Tibial artery (tissue), 4 donors: Measurements from ENCODE around the gene AQP2.

Experiments
- DNase-seq, 2 donors: peaks; one replicate each; pipeline ENCODE4 v3.0.0-alpha.2; 2019
- H3K27ac ChIP-seq, 2 donors: fragments of 200-600 bp; sonication (generic) in 1 of 2; 1 replicate in 1 of 2; 2 replicates in 1 of 2; pipeline ENCODE4 v1.5.1; 2018 to 2019; ENCODE audit warnings: mild to moderate bottlenecking in 1 of 2
- H3K27me3 ChIP-seq, 2 donors: fragments of 200-600 bp; sonication (generic) in 1 of 2; one replicate each; pipeline versions ENCODE4 v1.5.1 to v1.6.0; 2016 to 2019
- H3K36me3 ChIP-seq, 3 donors: fragments of 200-600 bp; sonication (generic) in 2 of 3; one replicate each; pipeline ENCODE4 v1.5.1; 2016 to 2019; ENCODE audit warnings: mild to moderate bottlenecking in 2 of 3
- H3K4me1 ChIP-seq, 4 donors: fragments of 200-600 bp; sonication (generic) in 2 of 4; 1 replicate in 3 of 4; 2 replicates in 1 of 4; pipeline ENCODE4 v1.5.1; 2016 to 2019
- H3K4me3 ChIP-seq, 2 donors: fragments of 200-600 bp; sonication (generic) in 1 of 2; 1 replicate in 1 of 2; 2 replicates in 1 of 2; pipeline ENCODE4 v1.5.1; 2018 to 2019; ENCODE audit warnings: mild to moderate bottlenecking in 2 of 2
- H3K9me3 ChIP-seq, 3 donors: fragments of 200-600 bp; sonication (generic) in 1 of 3; one replicate each; pipeline ENCODE4 v1.5.1; 2016 to 2019
- intact Hi-C: fragments of 100-400 bp; cut with DNase I; formaldehyde crosslinking; loops from one replicate; pipeline ENCODE4 v1.15.0; 2023; ENCODE audit warnings: low total_unique reads
- TF ChIP-seq, protein P1 (sequence below), 2 experiments: fragments of 200-600 bp in 1 of 2; fragments of 450-650 bp in 1 of 2; IDR thresholded peaks; one replicate each; pipeline ENCODE4 v1.5.1; 2017 to 2019; ENCODE audit warnings: antibody characterized with exemption in 2 of 2, mild to moderate bottlenecking in 1 of 2, moderate library complexity in 1 of 2

AQP2 gene

DNA sequence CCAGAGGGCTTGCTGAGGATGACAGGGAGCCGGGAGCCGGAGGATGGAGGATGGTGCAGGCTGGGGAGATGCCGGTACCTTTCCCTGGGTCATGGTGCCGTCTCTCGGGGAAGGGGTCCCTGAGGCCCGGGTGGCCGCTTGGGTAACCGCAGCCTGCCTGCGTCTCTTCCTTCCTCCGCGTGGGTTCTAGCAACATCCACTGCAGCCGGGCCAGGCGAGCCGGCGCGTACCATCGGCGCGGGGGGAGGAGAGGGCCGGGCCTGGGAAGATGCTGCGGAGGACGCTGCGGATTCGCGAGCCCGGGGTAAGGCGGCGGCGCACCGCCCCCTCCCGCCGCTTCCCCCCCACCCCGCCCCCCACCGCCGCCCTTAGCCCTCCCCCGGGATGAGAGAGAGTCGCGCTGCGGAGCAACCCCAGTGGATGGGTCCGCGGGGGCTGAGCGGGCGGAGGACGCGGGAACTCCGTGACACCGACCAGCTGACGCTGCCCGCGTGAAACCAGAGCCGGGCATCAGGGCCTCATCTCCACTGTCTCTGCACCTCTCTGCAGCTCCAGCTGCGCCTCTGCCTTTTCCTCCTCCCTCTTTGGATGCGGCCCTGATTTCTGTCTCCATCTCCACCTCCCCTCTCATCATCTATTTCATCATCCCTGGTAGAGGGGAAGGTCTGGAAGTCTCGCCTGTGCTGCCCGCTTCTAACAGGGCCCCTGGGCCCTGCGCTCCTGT lies 46.7 kb upstream of the AQP2 start, which contains the start of gene FAIM2:
Gene FAIM2, minus strand, starts transcription at position 201 of the 724 bp plus-strand sequence. Its CDS starts 108 bp downstream, at position 93.
- Histone ChIP-seq H3K4me1 (peaks cover 0 to 13% (median 5%) of the 10 kb centered on the region in 4 donors), H3K9me3 (no peaks in the 10 kb centered on the region), H3K36me3 (no peaks in the 10 kb centered on the region), H3K27ac (peak within 1 kb of the TSS in 1 of 2 donors; percentile 10), H3K27me3 (peaks cover 0 to 16% of the 10 kb centered on the region in 2 donors), H3K4me3 (peak within 1 kb of the TSS; percentile 38 to 56)
- intact Hi-C loops: no loop called here
- DNase-seq: peak; percentile 56 to 73
- TF ChIP-seq, protein P1, sequence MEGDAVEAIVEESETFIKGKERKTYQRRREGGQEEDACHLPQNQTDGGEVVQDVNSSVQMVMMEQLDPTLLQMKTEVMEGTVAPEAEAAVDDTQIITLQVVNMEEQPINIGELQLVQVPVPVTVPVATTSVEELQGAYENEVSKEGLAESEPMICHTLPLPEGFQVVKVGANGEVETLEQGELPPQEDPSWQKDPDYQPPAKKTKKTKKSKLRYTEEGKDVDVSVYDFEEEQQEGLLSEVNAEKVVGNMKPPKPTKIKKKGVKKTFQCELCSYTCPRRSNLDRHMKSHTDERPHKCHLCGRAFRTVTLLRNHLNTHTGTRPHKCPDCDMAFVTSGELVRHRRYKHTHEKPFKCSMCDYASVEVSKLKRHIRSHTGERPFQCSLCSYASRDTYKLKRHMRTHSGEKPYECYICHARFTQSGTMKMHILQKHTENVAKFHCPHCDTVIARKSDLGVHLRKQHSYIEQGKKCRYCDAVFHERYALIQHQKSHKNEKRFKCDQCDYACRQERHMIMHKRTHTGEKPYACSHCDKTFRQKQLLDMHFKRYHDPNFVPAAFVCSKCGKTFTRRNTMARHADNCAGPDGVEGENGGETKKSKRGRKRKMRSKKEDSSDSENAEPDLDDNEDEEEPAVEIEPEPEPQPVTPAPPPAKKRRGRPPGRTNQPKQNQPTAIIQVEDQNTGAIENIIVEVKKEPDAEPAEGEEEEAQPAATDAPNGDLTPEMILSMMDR (IDR thresholded peaks at IDR 0.05): no peak

DNA sequence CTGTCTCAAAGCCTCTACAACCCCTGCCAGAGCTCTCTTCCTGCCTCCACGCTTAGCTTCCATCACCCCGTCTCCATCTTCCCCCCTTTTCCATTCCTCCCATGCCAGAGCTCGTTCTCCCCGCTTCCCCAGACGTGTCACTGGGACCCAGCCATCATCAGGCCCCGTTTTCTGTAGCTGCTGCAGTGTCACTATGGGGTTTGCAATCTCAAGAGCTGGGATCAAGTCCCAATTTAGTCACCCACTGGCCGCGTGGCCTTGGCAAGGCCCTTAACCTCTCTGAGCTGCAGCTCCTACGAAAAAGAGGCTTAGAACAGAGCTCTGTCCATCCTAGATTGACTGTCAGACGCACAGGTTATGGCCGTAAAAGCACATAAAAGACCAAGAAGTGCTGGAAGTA lies 45.9 kb upstream of the AQP2 start:
- no peak for DNase-seq
- Histone ChIP-seq H3K36me3 (no peaks in the 10 kb centered on the region), H3K9me3 (no peaks in the 10 kb centered on the region), H3K27ac (no peak overlapping the region), H3K27me3 (peaks cover 0 to 16% of the 10 kb centered on the region in 2 donors), H3K4me1 (peaks cover 0 to 13% (median 5%) of the 10 kb centered on the region in 4 donors), H3K4me3 (no peak overlapping the region)
- TF ChIP-seq, protein P1 (IDR thresholded peaks at IDR 0.05): no peak
- intact Hi-C loops: no loop called here

DNA sequence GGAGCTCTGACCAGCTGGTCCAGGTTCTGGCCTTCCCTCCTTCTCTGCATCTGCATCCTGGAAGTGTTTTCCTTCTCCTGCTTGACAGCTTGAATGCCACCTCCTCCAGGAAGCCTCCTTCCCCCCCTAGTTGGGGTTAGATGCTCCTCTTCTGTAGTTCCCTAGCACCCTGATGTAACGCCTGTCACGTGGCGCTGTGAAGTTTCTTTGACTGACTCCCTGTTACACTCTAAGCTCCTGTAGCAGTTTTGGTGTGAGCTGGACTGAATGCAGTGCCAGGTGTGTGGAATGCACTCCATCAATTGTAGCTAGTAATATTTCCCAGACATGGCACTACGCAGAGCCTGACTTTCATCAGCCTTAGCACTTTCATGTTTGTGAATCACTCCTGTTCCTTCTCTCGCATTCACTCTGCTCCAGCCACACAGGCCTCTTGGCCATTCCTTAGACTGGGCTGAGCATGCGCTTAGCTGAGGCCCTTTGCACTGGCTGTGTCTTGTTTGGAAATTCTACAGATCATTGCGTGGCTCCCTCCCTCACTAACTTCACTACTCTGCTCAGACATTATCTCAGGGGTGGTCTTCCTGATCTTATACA lies 44.7 kb upstream of the AQP2 start:
- intact Hi-C loops: no loop called here
- Histone ChIP-seq H3K4me3 (no peak overlapping the region), H3K27ac (no peak overlapping the region), H3K4me1 (peaks cover 0 to 13% (median 5%) of the 10 kb centered on the region in 4 donors), H3K36me3 (no peaks in the 10 kb centered on the region), H3K27me3 (peaks cover 0 to 16% of the 10 kb centered on the region in 2 donors), H3K9me3 (no peaks in the 10 kb centered on the region)
- TF ChIP-seq, protein P1 (IDR thresholded peaks at IDR 0.05): no peak
- no peak for DNase-seq

DNA sequence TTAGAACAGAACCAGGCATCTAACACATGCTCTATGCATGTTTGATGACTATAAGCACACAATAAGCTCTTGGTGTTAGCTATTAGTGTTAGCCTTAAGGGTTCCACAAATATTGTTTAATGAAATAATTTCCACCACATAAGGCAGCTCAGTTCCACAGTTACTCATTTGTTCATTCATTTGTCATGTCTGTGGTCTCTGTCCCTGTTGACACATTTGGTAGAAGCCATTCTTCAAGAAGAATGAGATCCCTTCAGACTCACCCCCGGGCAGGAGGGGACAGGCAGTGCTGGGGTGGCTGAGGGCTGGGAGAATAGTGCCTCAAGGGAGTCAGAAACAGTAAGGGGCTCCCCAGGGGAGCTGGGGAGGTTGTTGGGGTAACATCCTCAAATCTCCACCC lies 43.2 kb upstream of the AQP2 start:
- no peaks in the 10 kb centered on the region for H3K9me3 ChIP-seq
- intact Hi-C loops: no loop called here
- no peak overlapping the region for H3K4me3 ChIP-seq

DNA sequence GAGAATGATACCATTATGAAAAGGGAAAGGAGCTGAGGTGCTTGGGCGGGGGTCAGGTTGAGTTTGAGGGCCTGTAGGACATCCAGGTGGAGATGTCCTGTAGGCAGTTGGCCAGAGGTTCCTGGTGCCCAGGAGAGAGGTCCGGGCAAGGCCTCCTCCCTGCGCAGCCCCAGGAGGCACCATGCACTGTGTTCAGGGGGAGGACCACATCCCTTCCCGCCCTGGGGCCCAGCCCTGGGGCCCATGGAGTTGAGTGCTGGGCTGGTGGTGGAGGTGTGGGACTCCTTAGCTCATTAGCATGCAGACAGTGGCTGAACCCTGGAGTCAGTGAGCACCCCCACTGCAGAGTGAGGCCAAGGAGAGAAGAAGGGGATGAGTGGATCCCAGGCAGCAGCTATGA lies 41.2 kb upstream of the AQP2 start:
- intact Hi-C loops: no loop called here
- Histone ChIP-seq H3K27me3 (peaks cover 0 to 13% of the 10 kb centered on the region in 2 donors), H3K4me1 (peaks cover 0 to 2% (median 0%) of the 10 kb centered on the region in 4 donors), H3K36me3 (no peaks in the 10 kb centered on the region), H3K4me3 (no peak overlapping the region), H3K27ac (no peak overlapping the region), H3K9me3 (no peaks in the 10 kb centered on the region)
- TF ChIP-seq, protein P1 (IDR thresholded peaks at IDR 0.05): no peak
- DNase-seq: no peak

More for the DNA sequence above, 43.2 kb upstream of the AQP2 start:
- peaks cover 0 to 13% (median 5%) of the 10 kb centered on the region in 4 donors for H3K4me1 ChIP-seq
- no peak overlapping the region for H3K27ac ChIP-seq
- H3K27me3 ChIP-seq: peaks cover 0 to 13% of the 10 kb centered on the region in 2 donors
- TF ChIP-seq, protein P1 (IDR thresholded peaks at IDR 0.05): no peak
- no peaks in the 10 kb centered on the region for H3K36me3 ChIP-seq
- DNase-seq: no peak
